GM20431 (cell line): Measurements from ENCODE around the gene PLXDC1.
"Not testable (repeated sequence)": the region's sequence is repeated elsewhere in the genome, so short reads cannot be mapped to it uniquely, and the experiment has no call there.

ENCODE experiments used
- in situ Hi-C: fragments of 300-500 bp; cut with MseI, MboI; formaldehyde crosslinking; loops from one replicate; pipeline ENCODE4 v1.15.0; 2020; ENCODE audit warnings: low sequenced_read_pairs; ENCODE audit not compliant: unreplicated experiment

The PLXDC1 gene

GRCh38 chr17:39183045-39183444 is 31.6 kb upstream of the PLXDC1 start:
- in situ Hi-C loops = no loop called here

- in situ Hi-C loops = no loop called here
Observed at GRCh38 chr17:39181303-39181702, 29.9 kb upstream of the PLXDC1 start.

GRCh38 chr17:39178536-39178935 is 27.1 kb upstream of the PLXDC1 start:
- in situ Hi-C loops = no loop called here

- in situ Hi-C loops = no loop called here
Observed at GRCh38 chr17:39177256-39177655, 25.8 kb upstream of the PLXDC1 start.

- in situ Hi-C loops = no loop called here
Observed at GRCh38 chr17:39175695-39176093, 24.3 kb upstream of the PLXDC1 start.

- in situ Hi-C loops = no loop called here
Observed at GRCh38 chr17:39174920-39175694, 23.7 kb upstream of the PLXDC1 start.

- in situ Hi-C loops = no loop called here
Observed at GRCh38 chr17:39173526-39174274, 22.3 kb upstream of the PLXDC1 start.

- in situ Hi-C loops = no loop called here
Observed at GRCh38 chr17:39173080-39173479, 21.6 kb upstream of the PLXDC1 start.

- in situ Hi-C loops = no loop called here
Observed at GRCh38 chr17:39171933-39172332, 20.5 kb upstream of the PLXDC1 start.

GRCh38 chr17:39170558-39170957 is 19.1 kb upstream of the PLXDC1 start:
- in situ Hi-C loops = no loop called here

- in situ Hi-C loops = no loop called here
Observed at GRCh38 chr17:39170109-39170508, 18.7 kb upstream of the PLXDC1 start.

- in situ Hi-C loops = no loop called here
Observed at GRCh38 chr17:39169518-39169917, 18.1 kb upstream of the PLXDC1 start.

- in situ Hi-C loops = no loop called here
Observed at GRCh38 chr17:39169101-39169500, 17.7 kb upstream of the PLXDC1 start.

GRCh38 chr17:39168503-39168902 is 17.1 kb upstream of the PLXDC1 start:
- in situ Hi-C loops = not testable (repeated sequence)

- in situ Hi-C loops = no loop called here
Observed at GRCh38 chr17:39167476-39167875, 16.0 kb upstream of the PLXDC1 start.

- in situ Hi-C loops = no loop called here
Observed at GRCh38 chr17:39166437-39167335, 15.2 kb upstream of the PLXDC1 start.

- in situ Hi-C loops = no loop called here
Observed at GRCh38 chr17:39165841-39166349, 14.5 kb upstream of the PLXDC1 start, which contains the start of gene ARL5C. TSS of gene ARL5C (minus strand) at chr17:39166161. CDS start at chr17:39165760, 401 bp downstream.

- in situ Hi-C loops = no loop called here
Observed at GRCh38 chr17:39165178-39165840, 13.9 kb upstream of the PLXDC1 start.

- in situ Hi-C loops = no loop called here
Observed at GRCh38 chr17:39164675-39165143, 13.3 kb upstream of the PLXDC1 start.

- in situ Hi-C loops = no loop called here
Observed at GRCh38 chr17:39161962-39162361, 10.5 kb upstream of the PLXDC1 start.
